Pulmonary artery endothelial cell (primary cell): Measurements from ENCODE around the gene ZC3H18. TPM values are rescaled to one million over a fixed set of nuclear protein-coding genes. Genes with fewer than 3 reads are reported as not detected.

Experiments
- DNase-seq: peaks from one replicate; pipeline ENCODE4 v3.0.0-alpha.2; 2011; ENCODE audit warnings: low read depth, low spot score
- total RNA-seq: library from RNA; depleted of rRNA; stranded (reverse); fragments of >200 nt; gene quantifications from 2 replicates; pipeline ENCODE4 v1.2.3, GENCODE V29; 2014

The ZC3H18 gene
- total RNA-seq, 1 donor from 2014 or later: 11.1 TPM

- no peak for DNase-seq
These were observed 21.2 kb upstream of the ZC3H18 start for GRCh38 chr16:88548985-88549384.

GRCh38 chr16:88549671-88550245 is 20.4 kb upstream of the ZC3H18 start:
- DNase-seq: no peak

GRCh38 chr16:88550246-88550661 is 19.9 kb upstream of the ZC3H18 start:
- no peak for DNase-seq

GRCh38 chr16:88552166-88552565 is 18.0 kb upstream of the ZC3H18 start:
- DNase-seq: no peak

GRCh38 chr16:88552815-88553214 is 17.4 kb upstream of the ZC3H18 start:
- DNase-seq: no peak

GRCh38 chr16:88553739-88554138 is 16.5 kb upstream of the ZC3H18 start:
- DNase-seq: no peak

GRCh38 chr16:88554711-88555264 is 15.4 kb upstream of the ZC3H18 start:
- DNase-seq: no peak

- DNase-seq: no peak
These were observed 13.8 kb upstream of the ZC3H18 start for GRCh38 chr16:88556294-88556988.

- peak; percentile 43 for DNase-seq
These were observed 11.5 kb upstream of the ZC3H18 start for GRCh38 chr16:88558457-88559442.

GRCh38 chr16:88560714-88561484 is 9.3 kb upstream of the ZC3H18 start:
- DNase-seq: no peak

- no peak for DNase-seq
These were observed 8.5 kb upstream of the ZC3H18 start for GRCh38 chr16:88561485-88562359.

- DNase-seq: no peak
These were observed 4.0 kb upstream of the ZC3H18 start for GRCh38 chr16:88566158-88566557.

GRCh38 chr16:88568710-88569613 is 1.2 kb upstream of the ZC3H18 start:
- DNase-seq: no peak

- DNase-seq: no peak
These were observed 604 bp upstream of the ZC3H18 start for GRCh38 chr16:88569614-88569984.

- no peak for DNase-seq
These were observed 489 bp downstream of the ZC3H18 start for GRCh38 chr16:88570691-88571092.

GRCh38 chr16:88575251-88575650 is 5.0 kb downstream of the ZC3H18 start:
- no peak for DNase-seq

- no peak for DNase-seq
These were observed 6.1 kb downstream of the ZC3H18 start for GRCh38 chr16:88576307-88576706.

GRCh38 chr16:88577166-88577565 is 7.0 kb downstream of the ZC3H18 start:
- no peak for DNase-seq
